Kidney (tissue), 14 donors: Measurements from ENCODE around the gene MROH2A. TPM values are rescaled to one million over a fixed set of nuclear protein-coding genes. Genes with fewer than 3 reads are reported as not detected.

ENCODE experiments used
- DNase-seq, 5 donors: peaks; one replicate each; pipeline ENCODE4 v3.0.0-alpha.2; 2013 to 2020
- FAIRE-seq: peaks from 2 replicates; lab custom pipeline; 2012; peaks lifted over from hg19 to GRCh38; lab: Jason Lieb, UNC
- H3K27ac ChIP-seq, 2 donors: one replicate each; pipeline ENCODE4 v1.7.0; 2013; ENCODE audit warnings: low read depth in 2 of 2, low read length in 2 of 2, inconsistent platforms in 1 of 2
- H3K27me3 ChIP-seq: one replicate; pipeline ENCODE4 v1.7.1; 2013; ENCODE audit warnings: low read length, inconsistent platforms; ENCODE audit not compliant: control insufficient read depth, insufficient read depth
- H3K36me3 ChIP-seq, 3 donors: one replicate each; pipeline versions ENCODE4 v1.7.0 to v1.7.1; 2013; ENCODE audit warnings: low read length in 3 of 3, control low read depth in 1 of 3, inconsistent platforms in 1 of 3; ENCODE audit not compliant: insufficient read depth in 3 of 3, control insufficient read depth in 2 of 3
- H3K4me1 ChIP-seq, 3 donors: one replicate each; pipeline versions ENCODE4 v1.7.0 to v1.7.1; 2013; ENCODE audit warnings: low read length in 3 of 3, inconsistent platforms in 1 of 3, low read depth in 1 of 3; ENCODE audit not compliant: control insufficient read depth in 2 of 3, insufficient read depth in 2 of 3
- H3K4me3 ChIP-seq, 3 donors: one replicate each; pipeline versions ENCODE4 v1.7.0 to v1.8.1; 2013; ENCODE audit warnings: low read length in 3 of 3, control low read depth in 1 of 3, inconsistent platforms in 1 of 3
- H3K9ac ChIP-seq, 3 donors: one replicate each; pipeline versions ENCODE4 v1.7.0 to v1.7.1; 2013; ENCODE audit warnings: low read length in 3 of 3, control low read depth in 1 of 3, inconsistent platforms in 1 of 3
- H3K9me3 ChIP-seq, 3 donors: one replicate each; pipeline versions ENCODE4 v1.7.0 to v1.7.1; 2013; ENCODE audit warnings: low read length in 3 of 3, control low read depth in 1 of 3, inconsistent platforms in 1 of 3; ENCODE audit not compliant: control insufficient read depth in 2 of 3, insufficient read depth in 1 of 3
- CTCF ChIP-seq: IDR thresholded peaks from 3 replicates; pipeline ENCODE4 v1.5.1; 2012; ENCODE audit warnings: mild to moderate bottlenecking, moderate library complexity, borderline replicate concordance; ENCODE audit not compliant: insufficient read depth; ENCODE audit errors: extremely low read depth
- intact Hi-C: fragments of 100-400 bp; cut with DNase I; formaldehyde crosslinking; loops from one replicate; pipeline ENCODE4 v1.11.1; 2022
- polyA plus RNA-seq: library from polyadenylated mRNA; stranded (reverse); fragments of 350-450 nt; fragmentation: Illumina TruSeq; extraction: RNeasy Lipid Tissue Mini Kit (QIAGEN cat#74804); gene quantifications from one replicate; pipeline ENCODE4 v1.2.3, GENCODE V29; 2014; ENCODE audit warnings: low read depth, low replicate concordance; ENCODE audit not compliant: insufficient read depth
- total RNA-seq: library from RNA; stranded (reverse); fragmentation: NEBNext Ultra II Directional; extraction: Animal tissue kit (Norgen Biotek cat#: 25700); gene quantifications from one replicate; pipeline ENCODE4 v1.2.1, GENCODE V29; 2021
- donor health status: control.
- donor health status: control.
- donor health status: control.
- donor health status: control.
- donor health status: control.
- donor health status: DM: yes; HTN: yes; CAD: no.
- donor health status: Normal renal cell carcinoma (clear cell type).

Gene MROH2A
- total and polyA plus RNA-seq, 2 donors from 2014 or later, result 1.8 TPM; not detected in 1

- Histone ChIP-seq H3K4me3 (no peak overlapping the region), H3K9me3 (no peaks in the 10 kb centered on the region), H3K4me1 (no peaks in the 10 kb centered on the region), H3K27ac (no peak overlapping the region), H3K36me3 (peaks cover 0 to 5% (median 0%) of the 10 kb centered on the region in 3 donors), H3K27me3 (no peaks in the 10 kb centered on the region), H3K9ac (no peak overlapping the region)
- intact Hi-C loops, result no loop called here
- FAIRE-seq (no peak), DNase-seq (no peak)
- TF ChIP-seq CTCF, result no peak
Measured at GRCh38 chr2:233848276-233848675, 70.1 kb downstream of the MROH2A start.

GRCh38 chr2:233849607-233850271, 71.6 kb downstream of the MROH2A start:
- no peak for DNase-seq
- no peak overlapping the region for H3K9ac ChIP-seq

GRCh38 chr2:233850745-233851144, 72.6 kb downstream of the MROH2A start:
- intact Hi-C loops, result no loop called here
- H3K9me3 ChIP-seq, result no peaks in the 10 kb centered on the region
- no peak overlapping the region for H3K9ac ChIP-seq
- no peaks in the 10 kb centered on the region for H3K4me1 ChIP-seq
- DNase-seq, result no peak
- H3K27ac ChIP-seq, result no peak overlapping the region
- H3K4me3 ChIP-seq, result no peak overlapping the region
- FAIRE-seq, result no peak
- TF ChIP-seq CTCF, result no peak
- H3K27me3 ChIP-seq, result no peaks in the 10 kb centered on the region
- H3K36me3 ChIP-seq, result no peaks in the 10 kb centered on the region

More at GRCh38 chr2:233849607-233850271, 71.6 kb downstream of the MROH2A start:
- no peak for TF ChIP-seq CTCF
- H3K27ac ChIP-seq, result no peak overlapping the region
- no peaks in the 10 kb centered on the region for H3K9me3 ChIP-seq
- no peaks in the 10 kb centered on the region for H3K4me1 ChIP-seq
- no peaks in the 10 kb centered on the region for H3K36me3 ChIP-seq
- H3K4me3 ChIP-seq, result no peak overlapping the region
- H3K27me3 ChIP-seq, result no peaks in the 10 kb centered on the region
- FAIRE-seq, result no peak
- intact Hi-C loops, result no loop called here
